ENCODE data around the gene CRELD2.

CRELD2 gene

DNA sequence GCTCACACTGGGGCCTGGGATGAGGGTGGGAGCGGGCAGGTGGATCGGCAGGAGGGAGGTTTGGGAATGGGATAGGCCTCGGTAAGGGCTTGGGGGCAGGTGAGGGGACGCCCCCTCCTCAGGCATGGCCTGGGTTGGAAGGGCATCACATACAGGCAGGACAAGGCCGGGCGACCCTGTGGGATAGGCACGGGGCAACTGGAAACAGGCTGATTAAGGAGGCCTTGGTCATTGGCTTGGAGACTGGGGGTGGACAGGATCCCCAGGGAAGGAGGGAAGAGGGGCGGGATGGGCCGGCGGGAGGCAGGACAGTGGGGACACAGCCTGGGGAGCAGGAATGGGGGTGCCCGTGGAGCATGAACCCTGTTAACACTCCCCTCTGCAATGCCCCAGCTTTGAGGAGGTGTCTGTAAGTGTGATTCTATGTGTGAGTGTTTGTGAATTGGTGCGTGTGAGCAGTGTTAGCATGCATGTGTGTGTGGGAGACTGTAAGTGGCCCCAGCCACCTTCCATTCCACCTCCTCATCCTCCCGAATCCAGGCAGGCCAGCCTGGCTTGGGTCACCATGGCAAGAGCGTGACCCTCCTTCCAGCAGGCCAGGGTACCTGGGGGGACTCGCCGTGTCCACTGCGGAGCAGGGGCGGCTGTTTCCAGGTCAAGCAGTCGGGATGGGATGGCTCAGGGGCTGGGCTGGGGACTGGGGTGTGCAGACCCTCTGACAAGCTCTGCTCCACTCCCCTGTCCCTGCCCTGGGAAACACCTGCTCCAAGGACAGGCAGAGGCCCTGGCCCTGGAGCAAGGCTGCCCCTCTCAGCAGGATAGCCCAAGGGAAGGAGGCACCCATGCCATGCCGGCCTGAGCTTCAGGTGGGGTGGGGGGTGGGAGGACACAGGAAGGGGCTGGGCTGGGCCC lies 38.7 kb downstream of the CRELD2 start:
- no peaks in the 10 kb centered on the region for H3K9me2 ChIP-seq (replicated peaks; ENCODE audit: insufficient read depth, low read length)
- no peak overlapping the region for H2AFZ ChIP-seq (ENCODE audit: low read depth, low read length, severe bottlenecking)
- H3K9me3 ChIP-seq (ENCODE audit: insufficient read depth, low read length): no peaks in the 10 kb centered on the region
- no peak overlapping the region for H3K4me2 ChIP-seq (ENCODE audit: low read depth, low read length, poor library complexity, severe bottlenecking)
- H3K9ac ChIP-seq (ENCODE audit: low read length): no peak overlapping the region
- H3K4me3 ChIP-seq (ENCODE audit: insufficient read depth, low read length, poor library complexity, severe bottlenecking): no peak overlapping the region
- no peaks in the 10 kb centered on the region; the same call in 1 of the 2 replicates for H3K36me3 ChIP-seq (ENCODE audit: low read length)
- TF ChIP-seq, protein P1, sequence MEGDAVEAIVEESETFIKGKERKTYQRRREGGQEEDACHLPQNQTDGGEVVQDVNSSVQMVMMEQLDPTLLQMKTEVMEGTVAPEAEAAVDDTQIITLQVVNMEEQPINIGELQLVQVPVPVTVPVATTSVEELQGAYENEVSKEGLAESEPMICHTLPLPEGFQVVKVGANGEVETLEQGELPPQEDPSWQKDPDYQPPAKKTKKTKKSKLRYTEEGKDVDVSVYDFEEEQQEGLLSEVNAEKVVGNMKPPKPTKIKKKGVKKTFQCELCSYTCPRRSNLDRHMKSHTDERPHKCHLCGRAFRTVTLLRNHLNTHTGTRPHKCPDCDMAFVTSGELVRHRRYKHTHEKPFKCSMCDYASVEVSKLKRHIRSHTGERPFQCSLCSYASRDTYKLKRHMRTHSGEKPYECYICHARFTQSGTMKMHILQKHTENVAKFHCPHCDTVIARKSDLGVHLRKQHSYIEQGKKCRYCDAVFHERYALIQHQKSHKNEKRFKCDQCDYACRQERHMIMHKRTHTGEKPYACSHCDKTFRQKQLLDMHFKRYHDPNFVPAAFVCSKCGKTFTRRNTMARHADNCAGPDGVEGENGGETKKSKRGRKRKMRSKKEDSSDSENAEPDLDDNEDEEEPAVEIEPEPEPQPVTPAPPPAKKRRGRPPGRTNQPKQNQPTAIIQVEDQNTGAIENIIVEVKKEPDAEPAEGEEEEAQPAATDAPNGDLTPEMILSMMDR (IDR thresholded peaks at IDR 0.05; ENCODE audit: insufficient read depth, low read length, poor library complexity, severe bottlenecking): no peak
- no peak for TF ChIP-seq EZH2phosphoT487 (conservative IDR thresholded peaks at IDR 0.05; ENCODE audit: low read length)
- peaks cover 12% of the 10 kb centered on the region for H3K79me2 ChIP-seq (ENCODE audit: insufficient read depth, low read length)
- H4K20me1 ChIP-seq (ENCODE audit: low read depth, low read length): no peaks in the 10 kb centered on the region
- H3K27me3 ChIP-seq (ENCODE audit: low read length): no peaks in the 10 kb centered on the region
- no peaks in the 10 kb centered on the region for H3F3A ChIP-seq (ENCODE audit: insufficient read depth)
- no peak overlapping the region for H3K27ac ChIP-seq (ENCODE audit: low read depth, low read length)

DNA sequence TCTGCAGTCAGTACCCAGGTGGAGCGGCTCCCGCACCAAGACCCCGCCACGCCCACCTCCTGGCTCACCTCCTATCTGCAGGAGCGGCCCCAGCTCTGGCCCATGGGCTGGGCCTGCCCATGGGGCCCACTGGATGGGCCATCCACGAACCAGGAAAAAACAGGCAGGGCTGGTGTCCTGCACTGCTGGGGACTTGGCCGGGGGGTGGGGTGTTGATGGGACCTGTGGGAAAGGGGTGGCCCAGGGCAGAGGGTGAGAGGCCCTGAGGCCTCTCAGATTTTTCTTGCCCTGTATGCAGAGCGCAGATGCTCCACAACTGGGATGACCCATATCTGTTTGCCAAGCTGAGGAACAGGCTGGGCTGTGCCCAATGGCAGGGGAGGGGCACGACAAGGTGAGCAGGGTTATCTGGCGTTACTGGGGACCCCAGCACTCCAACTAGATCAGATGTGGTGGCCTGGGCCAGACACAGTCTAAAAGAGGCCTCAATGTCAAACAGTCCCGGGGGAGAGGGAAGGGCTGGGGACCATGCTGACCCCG lies 39.5 kb downstream of the CRELD2 start:
- H3K27me3 ChIP-seq (ENCODE audit: low read length): no peaks in the 10 kb centered on the region
- TF ChIP-seq, protein P1 (IDR thresholded peaks at IDR 0.05; ENCODE audit: insufficient read depth, low read length, poor library complexity, severe bottlenecking): no peak
- TF ChIP-seq EZH2phosphoT487 (conservative IDR thresholded peaks at IDR 0.05; ENCODE audit: low read length): no peak
- H3F3A ChIP-seq (ENCODE audit: insufficient read depth): no peaks in the 10 kb centered on the region
- no peaks in the 10 kb centered on the region; the same call in 1 of the 2 replicates for H3K36me3 ChIP-seq (ENCODE audit: low read length)
- no peaks in the 10 kb centered on the region for H3K9me3 ChIP-seq (ENCODE audit: insufficient read depth, low read length)
- no peak overlapping the region for H3K4me2 ChIP-seq (ENCODE audit: low read depth, low read length, poor library complexity, severe bottlenecking)
- no peak overlapping the region for H3K27ac ChIP-seq (ENCODE audit: low read depth, low read length)
- H3K9me2 ChIP-seq (replicated peaks; ENCODE audit: insufficient read depth, low read length): no peaks in the 10 kb centered on the region
- no peak overlapping the region for H3K4me3 ChIP-seq (ENCODE audit: insufficient read depth, low read length, poor library complexity, severe bottlenecking)
- H4K20me1 ChIP-seq (ENCODE audit: low read depth, low read length): peaks cover 3% of the 10 kb centered on the region; the same call in 1 of the 2 replicates
- peaks cover 19% of the 10 kb centered on the region for H3K79me2 ChIP-seq (ENCODE audit: insufficient read depth, low read length)
- no peak overlapping the region for H2AFZ ChIP-seq (ENCODE audit: low read depth, low read length, severe bottlenecking)
- H3K9ac ChIP-seq (ENCODE audit: low read length): no peak overlapping the region

DNA sequence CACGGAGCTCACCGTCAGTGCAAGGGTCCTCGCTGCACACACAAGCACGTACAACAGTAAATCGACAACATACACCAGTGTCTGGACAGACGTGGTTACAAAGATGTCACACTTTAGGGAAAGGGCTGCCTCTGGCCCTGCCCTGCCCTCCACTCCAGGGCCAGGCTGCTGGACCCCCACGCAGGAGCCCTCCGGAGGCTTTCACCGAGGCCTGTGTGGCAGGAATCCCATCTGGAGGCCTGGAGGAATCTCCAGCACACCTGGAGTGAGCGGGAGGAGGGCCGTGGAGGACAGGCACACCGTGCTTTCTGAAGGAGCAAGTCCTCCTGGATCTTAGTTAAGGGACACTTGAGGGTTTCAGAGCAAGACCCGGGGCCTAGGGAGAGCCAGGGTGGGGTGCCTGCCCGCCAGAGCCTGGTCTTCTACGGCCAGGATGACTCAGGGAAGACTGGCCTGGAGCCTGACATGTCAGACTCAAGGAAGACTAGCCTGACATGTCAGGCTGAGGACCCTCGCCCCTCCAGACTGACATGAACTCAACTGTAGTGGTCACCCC lies 40.0 kb downstream of the CRELD2 start:
- no peaks in the 10 kb centered on the region; the same call in 1 of the 2 replicates for H3K36me3 ChIP-seq (ENCODE audit: low read length)
- no peak overlapping the region for H3K4me2 ChIP-seq (ENCODE audit: low read depth, low read length, poor library complexity, severe bottlenecking)
- H4K20me1 ChIP-seq (ENCODE audit: low read depth, low read length): peaks cover 3% of the 10 kb centered on the region; the same call in 1 of the 2 replicates
- no peak overlapping the region for H3K4me3 ChIP-seq (ENCODE audit: insufficient read depth, low read length, poor library complexity, severe bottlenecking)
- H2AFZ ChIP-seq (ENCODE audit: low read depth, low read length, severe bottlenecking): no peak overlapping the region
- no peak overlapping the region for H3K27ac ChIP-seq (ENCODE audit: low read depth, low read length)
- H3F3A ChIP-seq (ENCODE audit: insufficient read depth): no peaks in the 10 kb centered on the region
- H3K9me2 ChIP-seq (replicated peaks; ENCODE audit: insufficient read depth, low read length): no peaks in the 10 kb centered on the region
- peaks cover 24% of the 10 kb centered on the region for H3K79me2 ChIP-seq (ENCODE audit: insufficient read depth, low read length)
- no peaks in the 10 kb centered on the region for H3K9me3 ChIP-seq (ENCODE audit: insufficient read depth, low read length)
- H3K27me3 ChIP-seq (ENCODE audit: low read length): no peaks in the 10 kb centered on the region
- no peak for TF ChIP-seq EZH2phosphoT487 (conservative IDR thresholded peaks at IDR 0.05; ENCODE audit: low read length)
- TF ChIP-seq, protein P1 (IDR thresholded peaks at IDR 0.05; ENCODE audit: insufficient read depth, low read length, poor library complexity, severe bottlenecking): no peak
- no peak overlapping the region for H3K9ac ChIP-seq (ENCODE audit: low read length)

All from SU-DHL-6 (cell line).